Sigmoid colon (tissue), 4 donors: ENCODE measurements around the gene NOS1AP.

ENCODE experiments used
- POLR2A ChIP-seq, 2 donors: fragments of 450-650 bp; IDR thresholded peaks; one replicate each; pipeline ENCODE4 v1.6.1; 2016; ENCODE audit warnings: antibody characterized with exemption in 2 of 2, mild to moderate bottlenecking in 2 of 2, moderate library complexity in 2 of 2
- POLR2AphosphoS5 ChIP-seq, 4 donors: sonication (generic); formaldehyde crosslinking; IDR thresholded peaks; one replicate each; pipeline ENCODE4 v1.6.1; 2017; ENCODE audit warnings: antibody characterized with exemption in 4 of 4
- TF ChIP-seq, protein P1 (sequence below), 4 experiments: fragments of 450-650 bp in 3 of 4; fragments of 200-600 bp in 1 of 4; IDR thresholded peaks; one replicate each; pipeline ENCODE4 v1.5.1; 2016 to 2019; ENCODE audit warnings: antibody characterized with exemption in 4 of 4, mild to moderate bottlenecking in 3 of 4, moderate library complexity in 2 of 4

DNA sequence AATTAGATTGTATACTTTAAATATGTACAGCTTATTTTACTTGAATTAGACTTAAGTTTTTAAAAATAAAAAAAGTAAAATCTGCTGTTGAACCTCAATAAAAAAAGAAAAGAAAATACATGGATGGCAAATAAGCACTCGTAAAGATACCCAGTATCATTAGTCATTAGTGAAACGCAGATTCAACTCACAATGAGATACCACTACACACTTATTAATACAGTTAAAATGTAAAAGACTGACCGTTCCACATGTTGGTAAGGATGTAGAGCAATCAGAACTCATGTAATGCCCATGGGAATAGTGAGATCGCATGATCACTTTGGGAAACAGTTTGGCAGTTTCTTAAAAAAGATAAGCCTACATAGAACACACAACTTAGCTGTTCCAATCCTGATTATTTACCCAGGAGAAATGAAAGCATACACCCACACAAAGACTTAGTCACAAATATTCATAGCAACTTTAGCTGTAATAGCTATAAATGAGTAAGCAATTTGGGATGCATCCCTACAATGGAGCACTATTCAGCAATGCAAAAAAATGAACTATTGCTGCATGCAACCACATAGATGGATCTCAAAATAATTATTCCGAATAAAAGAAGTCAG is 335.2 kb downstream of the NOS1AP start:
- TF ChIP-seq POLR2A (IDR thresholded peaks at IDR 0.05): no peak
- TF ChIP-seq, protein P1, sequence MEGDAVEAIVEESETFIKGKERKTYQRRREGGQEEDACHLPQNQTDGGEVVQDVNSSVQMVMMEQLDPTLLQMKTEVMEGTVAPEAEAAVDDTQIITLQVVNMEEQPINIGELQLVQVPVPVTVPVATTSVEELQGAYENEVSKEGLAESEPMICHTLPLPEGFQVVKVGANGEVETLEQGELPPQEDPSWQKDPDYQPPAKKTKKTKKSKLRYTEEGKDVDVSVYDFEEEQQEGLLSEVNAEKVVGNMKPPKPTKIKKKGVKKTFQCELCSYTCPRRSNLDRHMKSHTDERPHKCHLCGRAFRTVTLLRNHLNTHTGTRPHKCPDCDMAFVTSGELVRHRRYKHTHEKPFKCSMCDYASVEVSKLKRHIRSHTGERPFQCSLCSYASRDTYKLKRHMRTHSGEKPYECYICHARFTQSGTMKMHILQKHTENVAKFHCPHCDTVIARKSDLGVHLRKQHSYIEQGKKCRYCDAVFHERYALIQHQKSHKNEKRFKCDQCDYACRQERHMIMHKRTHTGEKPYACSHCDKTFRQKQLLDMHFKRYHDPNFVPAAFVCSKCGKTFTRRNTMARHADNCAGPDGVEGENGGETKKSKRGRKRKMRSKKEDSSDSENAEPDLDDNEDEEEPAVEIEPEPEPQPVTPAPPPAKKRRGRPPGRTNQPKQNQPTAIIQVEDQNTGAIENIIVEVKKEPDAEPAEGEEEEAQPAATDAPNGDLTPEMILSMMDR (IDR thresholded peaks at IDR 0.05): no peak
- TF ChIP-seq POLR2AphosphoS5 (IDR thresholded peaks at IDR 0.05): no peak
